Measurements from ENCODE around the gene TBC1D8.
A peak's percentile ranks its signal among the peaks of the same experiment; 100 is the strongest.

TBC1D8 gene

DNA sequence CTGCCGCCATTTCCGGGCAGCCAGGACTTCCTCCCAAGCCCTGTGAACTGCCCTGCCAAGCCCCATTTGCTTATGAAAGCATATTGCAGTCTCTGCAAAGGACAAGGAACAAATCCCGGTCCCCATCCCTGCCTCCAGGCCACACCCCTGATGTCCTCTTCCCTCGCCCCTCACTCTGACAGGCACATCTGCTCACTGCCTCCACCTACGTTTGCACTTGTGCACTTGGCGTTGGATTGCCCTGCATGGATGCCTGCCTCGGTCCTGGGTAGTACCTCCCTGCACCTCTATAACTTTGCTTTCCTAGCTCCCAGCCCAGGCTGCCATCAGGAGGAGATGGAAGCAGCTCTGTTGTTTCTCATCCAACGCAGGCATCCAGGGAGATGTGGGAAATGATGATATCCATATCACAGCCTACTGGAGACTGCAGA lies 168.7 kb downstream of the TBC1D8 start:
- in situ Hi-C loops (cut with MboI; ENCODE audit: low pct_unique_long_range_greater_than_20kb, low sequenced_read_pairs, unreplicated experiment) = no loop called here
- DNase-seq (ENCODE audit: low spot score) = no peak
- TF ChIP-seq CTCF (IDR thresholded peaks at IDR 0.05; ENCODE audit: extremely low read depth, insufficient read depth, missing control alignments) = no peak

GRCh38 chr2:100981011-100981410 lies 170.2 kb downstream of the TBC1D8 start:
- DNase-seq (ENCODE audit: low spot score) = no peak
- in situ Hi-C loops (cut with MboI; ENCODE audit: low pct_unique_long_range_greater_than_20kb, low sequenced_read_pairs, unreplicated experiment) = no loop called here
- TF ChIP-seq CTCF (IDR thresholded peaks at IDR 0.05; ENCODE audit: extremely low read depth, insufficient read depth, missing control alignments) = no peak

GRCh38 chr2:100980046-100980445 lies 171.1 kb downstream of the TBC1D8 start:
- in situ Hi-C loops (cut with MboI; ENCODE audit: low pct_unique_long_range_greater_than_20kb, low sequenced_read_pairs, unreplicated experiment) = no loop called here
- DNase-seq (ENCODE audit: low spot score) = no peak
- TF ChIP-seq CTCF (IDR thresholded peaks at IDR 0.05; ENCODE audit: extremely low read depth, insufficient read depth, missing control alignments) = no peak

GRCh38 chr2:100978582-100979191 lies 172.5 kb downstream of the TBC1D8 start:
- DNase-seq (ENCODE audit: low spot score) = no peak
- in situ Hi-C loops (cut with MboI; ENCODE audit: low pct_unique_long_range_greater_than_20kb, low sequenced_read_pairs, unreplicated experiment) = no loop called here
- TF ChIP-seq CTCF (IDR thresholded peaks at IDR 0.05; ENCODE audit: extremely low read depth, insufficient read depth, missing control alignments) = no peak

- TF ChIP-seq CTCF (IDR thresholded peaks at IDR 0.05; ENCODE audit: extremely low read depth, insufficient read depth, missing control alignments) = no peak
- DNase-seq (ENCODE audit: low spot score) = no peak
- in situ Hi-C loops (cut with MboI; ENCODE audit: low pct_unique_long_range_greater_than_20kb, low sequenced_read_pairs, unreplicated experiment) = no loop called here
These were observed 173.7 kb downstream of the TBC1D8 start for GRCh38 chr2:100977511-100977910.

DNA sequence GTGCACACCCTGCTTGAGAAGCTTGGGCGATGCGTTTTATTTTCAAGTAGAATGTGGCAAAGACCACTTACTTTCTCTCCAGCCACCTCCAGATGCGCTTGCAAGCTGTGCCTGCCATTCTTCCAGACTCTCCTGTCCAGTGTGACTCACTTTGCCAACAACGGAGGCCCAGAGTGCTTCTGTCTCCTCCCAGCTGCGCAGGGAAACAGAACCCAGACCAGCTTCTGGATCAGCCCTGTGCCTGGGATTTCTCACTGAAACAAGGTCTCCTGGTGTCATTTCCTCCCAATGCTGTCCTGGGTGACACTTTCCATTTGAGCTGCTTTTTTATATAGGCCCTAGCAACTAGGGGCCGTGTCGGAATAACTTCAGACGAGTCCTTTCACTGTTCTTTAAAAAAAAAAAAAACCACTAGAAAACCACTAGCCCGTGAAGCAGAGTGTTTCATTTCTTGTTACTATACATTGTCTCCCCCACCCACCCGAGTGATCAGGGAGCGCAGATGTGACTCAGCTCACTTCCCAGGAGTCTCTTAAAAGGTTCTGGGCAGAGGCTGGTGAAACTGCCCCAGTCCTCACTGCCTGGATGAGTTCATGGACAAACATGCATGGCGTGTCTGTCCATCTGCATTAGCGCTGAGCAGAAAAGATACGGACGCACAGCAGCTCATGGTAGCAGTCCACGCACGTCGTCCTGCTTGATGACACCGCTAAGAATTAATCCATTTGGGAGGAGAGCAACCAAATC lies 174.4 kb downstream of the TBC1D8 start:
- peak; percentile 71 for DNase-seq (ENCODE audit: low spot score)
- TF ChIP-seq CTCF (IDR thresholded peaks at IDR 0.05; ENCODE audit: extremely low read depth, insufficient read depth, missing control alignments) = no peak
- in situ Hi-C loops (cut with MboI; ENCODE audit: low pct_unique_long_range_greater_than_20kb, low sequenced_read_pairs, unreplicated experiment) = no loop called here
